Stimulated activated CD8-positive, alpha-beta memory T cell treated with anti-CD3 and anti-CD28 coated beads, Interleukin-15, amount 100 ng/mL, for 1 hour (primary cell): ENCODE results near the gene GRIP1.

ENCODE experiments used
- DNase-seq: peaks from one replicate; pipeline ENCODE4 v3.0.0-alpha.2; 2020; ENCODE audit warnings: low read depth

GRIP1 gene

GRCh38 chr12:66647034-66647691, 31.7 kb downstream of the GRIP1 start:
- no peak for DNase-seq

- DNase-seq: no peak
Measured at GRCh38 chr12:66644151-66644550, 34.7 kb downstream of the GRIP1 start.

DNA sequence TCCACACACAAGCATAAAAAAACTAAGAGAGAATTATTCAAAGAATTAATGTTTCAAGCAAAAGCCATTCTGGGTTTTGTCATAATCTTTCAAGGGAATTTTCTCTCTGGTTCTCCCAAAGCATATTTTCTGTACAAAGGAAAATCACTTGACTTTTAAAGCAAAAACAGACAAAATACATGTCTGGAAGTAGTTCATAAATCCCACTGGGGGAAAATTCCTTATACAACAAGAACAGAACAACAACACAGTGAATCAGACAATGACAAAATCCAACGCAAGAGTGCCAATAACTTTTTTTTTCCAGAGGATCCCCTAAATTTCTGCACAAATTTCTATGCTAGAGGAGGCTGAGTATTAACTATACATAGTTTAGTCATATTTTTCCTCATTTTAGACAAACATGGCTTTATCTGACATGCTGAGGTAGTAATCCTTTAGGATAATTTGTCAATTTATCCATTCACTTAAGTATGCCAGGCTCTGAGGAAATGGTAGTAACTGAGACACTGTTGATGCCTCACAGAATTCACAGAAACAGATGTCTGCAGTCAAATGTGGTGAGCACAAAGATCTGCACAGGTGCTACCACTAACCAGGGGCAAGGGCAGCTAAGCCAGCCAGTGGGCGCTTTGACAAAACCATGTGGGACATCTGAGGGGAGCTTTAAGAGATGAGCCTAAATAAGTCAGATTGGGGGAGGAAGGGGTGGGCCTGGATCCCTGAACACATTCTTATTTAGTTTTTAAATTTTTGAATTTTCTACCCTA, 38.0 kb downstream of the GRIP1 start:
- DNase-seq: no peak

- no peak for DNase-seq
Measured at GRCh38 chr12:66638666-66639065, 40.2 kb downstream of the GRIP1 start.

DNA sequence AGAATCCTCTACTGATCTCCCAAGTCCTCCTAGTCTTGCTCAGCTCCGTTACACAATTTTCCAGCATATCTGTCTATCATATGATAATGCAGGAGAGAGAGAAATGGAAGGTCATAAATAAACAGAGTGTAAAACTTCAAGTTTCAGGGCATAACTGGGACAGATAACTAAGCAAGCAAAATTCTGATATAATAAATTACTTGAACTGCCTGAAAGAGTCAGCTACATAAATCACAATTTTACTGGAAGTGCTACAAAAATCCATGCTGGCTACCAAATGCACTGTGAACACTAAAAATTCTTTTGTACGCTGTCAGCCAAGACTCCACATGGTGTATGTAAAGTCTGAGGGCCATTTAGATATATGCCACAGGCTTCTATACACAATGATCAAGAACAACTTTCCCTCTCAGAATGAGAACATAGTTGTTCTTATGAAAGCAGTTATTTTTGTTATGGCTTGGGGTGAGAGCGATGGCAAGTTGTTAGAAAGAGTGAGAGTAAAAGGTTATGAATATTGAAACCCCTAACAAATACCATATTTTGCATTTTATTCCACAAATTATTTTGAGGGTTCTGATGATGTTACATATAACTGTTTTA, 41.1 kb downstream of the GRIP1 start:
- no peak for DNase-seq

- no peak for DNase-seq
Measured at GRCh38 chr12:66636771-66637170, 42.1 kb downstream of the GRIP1 start.

DNA sequence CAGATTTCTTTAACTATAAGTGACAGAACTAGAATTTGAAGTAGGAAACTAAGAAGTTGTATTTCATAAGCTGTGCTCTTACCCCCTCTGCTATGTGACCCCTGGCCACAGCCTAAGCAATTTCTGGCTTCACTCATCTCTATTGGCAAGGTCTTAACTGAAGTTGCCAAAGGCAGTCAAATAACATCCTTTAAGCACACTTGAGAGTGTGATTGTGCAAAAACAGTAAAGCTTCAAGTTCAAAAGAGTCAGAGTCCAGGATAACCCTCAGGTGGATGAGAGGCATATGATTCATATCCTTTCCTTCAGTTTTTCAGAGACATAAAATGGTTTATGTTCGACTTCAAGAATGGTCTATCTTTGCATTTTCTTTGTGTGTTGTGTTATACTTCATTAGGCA, 45.2 kb downstream of the GRIP1 start:
- no peak for DNase-seq

GRCh38 chr12:66629138-66629870, 49.6 kb downstream of the GRIP1 start:
- DNase-seq: no peak

GRCh38 chr12:66627988-66628317, 50.9 kb downstream of the GRIP1 start:
- DNase-seq: no peak

DNA sequence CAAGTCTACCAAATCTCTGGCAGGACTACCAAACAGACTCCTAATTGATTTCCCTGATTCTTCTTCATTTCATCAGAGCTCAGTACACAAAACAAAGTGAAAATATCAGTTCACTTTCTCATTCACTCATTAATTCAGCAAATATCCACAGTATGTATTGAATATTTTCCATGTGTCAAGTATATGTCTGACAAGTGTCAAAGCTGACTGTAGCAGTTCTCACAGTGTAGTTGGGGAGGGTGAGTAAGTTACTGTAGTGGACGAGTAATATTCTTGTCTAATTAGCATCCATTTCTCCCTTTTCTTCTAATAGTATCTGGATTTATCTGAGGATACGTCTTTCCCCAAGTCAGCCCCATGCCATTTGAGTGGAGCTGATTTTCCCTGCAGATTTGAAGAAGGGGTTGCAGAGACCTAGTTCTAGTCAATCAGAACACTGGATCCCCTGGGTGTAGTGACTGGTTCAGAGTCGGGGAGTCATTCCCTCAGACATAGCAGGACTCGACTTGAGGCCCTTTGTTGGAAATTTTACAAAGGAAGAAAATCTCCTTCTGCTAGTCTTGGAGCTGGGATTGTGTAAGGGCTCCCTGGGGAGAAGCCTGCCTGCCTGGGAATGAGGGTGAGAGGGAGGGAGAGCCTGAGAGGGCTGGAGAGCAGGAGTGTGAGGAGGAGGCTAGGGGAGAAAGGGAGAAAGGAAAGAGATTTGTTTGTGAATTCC, 51.4 kb downstream of the GRIP1 start:
- no peak for DNase-seq

- no peak for DNase-seq
Measured at GRCh38 chr12:66624806-66625205, 54.1 kb downstream of the GRIP1 start.

DNA sequence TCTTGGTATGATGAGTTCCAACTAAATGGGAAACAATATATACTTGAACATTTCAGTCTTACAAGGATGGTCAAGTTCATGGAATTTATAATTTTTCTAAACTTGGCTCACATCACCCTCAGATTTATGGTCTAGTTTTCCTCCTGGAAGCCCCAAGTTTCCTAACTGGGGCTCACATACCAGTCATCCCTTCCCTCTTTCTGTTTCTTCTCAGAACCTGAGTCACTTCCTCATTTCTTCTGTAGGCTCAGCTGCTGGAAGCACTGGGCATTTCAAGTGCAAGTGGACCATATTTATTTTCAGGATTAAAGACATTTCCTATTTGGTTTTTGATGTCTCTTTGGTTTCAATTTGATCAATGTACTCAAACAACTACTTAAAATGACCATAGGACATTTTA, 55.4 kb downstream of the GRIP1 start:
- no peak for DNase-seq

GRCh38 chr12:66620688-66621087, 58.2 kb downstream of the GRIP1 start:
- DNase-seq: no peak

DNA sequence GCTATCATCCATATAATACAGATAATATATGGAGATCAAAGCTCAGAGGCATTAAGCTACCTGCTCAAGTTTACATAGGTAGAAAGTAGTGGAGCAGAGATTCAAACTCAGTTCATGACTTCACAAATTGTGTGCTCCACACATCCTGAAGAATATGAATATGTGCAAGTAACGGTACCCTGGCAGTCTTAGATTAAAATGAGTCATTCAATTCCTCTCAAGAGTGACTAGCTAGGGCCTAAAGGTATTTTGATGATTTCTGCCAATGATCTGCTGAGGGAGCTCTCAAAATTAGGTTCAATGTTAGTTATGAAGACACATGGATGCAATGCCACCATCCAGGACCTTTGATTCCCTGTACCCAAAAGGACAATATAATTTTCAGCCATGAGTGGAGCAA, 58.9 kb downstream of the GRIP1 start:
- DNase-seq: no peak

- no peak for DNase-seq
Measured at GRCh38 chr12:66617991-66618390, 60.9 kb downstream of the GRIP1 start.

DNA sequence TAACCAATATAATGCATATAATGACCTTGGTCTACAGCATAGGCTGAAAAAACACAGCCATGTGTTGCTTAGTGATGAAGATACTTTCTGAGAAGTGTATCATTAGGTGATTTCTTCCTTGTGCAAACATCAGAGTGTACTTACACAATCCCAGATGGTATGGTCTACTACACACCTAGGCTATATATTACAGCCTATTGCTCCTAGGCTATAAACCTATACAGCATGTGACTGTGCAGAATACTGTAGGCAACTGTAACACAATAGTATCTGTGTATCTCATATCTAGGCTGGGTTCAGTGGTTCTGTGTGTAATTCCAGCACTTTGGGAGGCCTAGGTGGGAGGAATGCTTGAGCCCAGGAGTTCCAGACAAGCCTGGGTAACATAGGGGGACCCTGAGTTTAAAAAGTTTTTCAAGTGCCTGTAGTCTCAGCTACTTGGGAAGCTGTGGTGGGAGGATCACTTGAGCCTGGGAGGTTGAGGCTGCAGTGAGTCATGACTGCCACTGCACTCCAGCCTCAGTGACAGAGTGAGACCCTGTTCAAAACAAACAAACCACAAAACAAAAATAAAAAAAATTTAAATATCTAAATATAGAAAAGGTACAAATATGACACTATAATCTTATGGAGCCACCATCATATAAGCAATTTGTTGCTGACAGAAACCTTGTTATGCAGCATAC, 66.6 kb downstream of the GRIP1 start:
- no peak for DNase-seq

DNA sequence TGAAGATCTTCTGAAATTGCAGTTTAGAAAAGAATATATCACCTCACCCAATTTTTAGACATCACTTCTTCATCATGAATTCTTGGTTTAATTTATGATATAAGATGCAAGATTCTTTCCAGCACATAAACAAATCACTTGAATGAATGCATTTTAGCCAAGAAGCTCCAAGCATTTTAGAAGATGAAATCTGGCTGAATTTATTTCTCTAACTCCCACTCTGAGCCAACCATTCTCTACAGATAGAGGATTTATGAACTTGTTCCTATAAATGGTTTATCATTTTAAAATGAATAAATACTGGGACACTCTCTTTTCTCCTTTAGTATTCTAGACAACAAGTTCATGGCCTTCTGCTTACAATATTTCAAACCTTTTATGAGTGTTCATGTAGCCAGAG, 71.7 kb downstream of the GRIP1 start:
- DNase-seq: no peak

GRCh38 chr12:66605293-66605692, 73.6 kb downstream of the GRIP1 start:
- no peak for DNase-seq

- no peak for DNase-seq
Measured at GRCh38 chr12:66603981-66604479, 74.8 kb downstream of the GRIP1 start.

- DNase-seq: no peak
Measured at GRCh38 chr12:66603461-66603860, 75.4 kb downstream of the GRIP1 start.

DNA sequence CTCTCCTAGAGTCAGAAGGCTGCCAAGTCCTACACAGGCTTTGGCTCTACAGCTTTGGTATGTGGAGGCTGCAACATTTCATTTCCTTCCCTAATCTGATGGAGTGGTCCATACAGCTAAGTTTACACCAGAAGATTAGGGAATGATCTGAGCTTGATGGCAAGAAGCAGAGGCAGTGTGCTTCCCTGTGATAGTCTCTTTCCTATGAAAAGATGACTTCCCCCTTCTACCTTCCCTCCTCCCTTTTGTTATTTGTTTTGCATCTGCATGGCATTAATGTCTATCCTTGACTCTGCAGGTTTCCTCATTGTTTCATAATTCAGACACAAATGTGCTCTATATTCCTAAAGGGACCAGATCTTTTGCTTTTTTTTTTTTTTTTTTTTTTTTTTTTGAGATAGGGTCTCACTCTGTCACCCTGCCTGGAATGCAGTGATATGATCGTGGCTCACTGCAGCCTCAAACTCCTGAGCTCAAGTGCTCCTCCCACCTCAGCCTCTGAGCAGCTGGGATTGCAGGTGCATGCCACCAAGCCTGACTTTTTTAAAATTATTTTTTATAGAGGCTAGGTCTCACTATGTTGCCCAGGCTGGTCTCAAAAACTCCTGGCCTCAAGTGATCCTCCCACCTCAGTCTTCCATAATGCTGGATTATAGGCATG, 76.3 kb downstream of the GRIP1 start:
- DNase-seq: no peak
